ENCODE results near the gene CDC73. TPM values are rescaled to one million over a fixed set of nuclear protein-coding genes. Genes with fewer than 3 reads are reported as not detected.

The CDC73 gene
- total RNA-seq, 2 donors from 2014 or later: 61.2 to 62.8 TPM

DNA sequence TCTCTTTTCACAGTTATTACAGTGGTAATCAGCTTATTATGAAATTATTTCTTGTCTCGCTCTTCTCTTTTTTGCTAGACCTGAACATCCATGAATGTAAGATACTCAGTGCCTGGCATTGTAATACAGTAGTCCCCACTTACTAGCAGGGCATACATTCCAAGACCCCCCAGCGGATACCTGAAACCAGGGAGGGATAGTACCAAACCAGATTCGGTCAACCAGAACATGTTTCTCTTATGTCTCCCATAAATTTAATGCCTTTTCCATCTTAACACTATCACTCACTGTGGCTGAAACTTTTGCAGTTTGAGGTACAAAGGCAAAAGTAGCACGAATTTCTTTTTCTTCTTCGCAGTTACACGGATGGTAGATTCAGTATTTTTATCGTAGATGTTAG lies 89.2 kb downstream of the CDC73 start:
- TF ChIP-seq, protein P1, sequence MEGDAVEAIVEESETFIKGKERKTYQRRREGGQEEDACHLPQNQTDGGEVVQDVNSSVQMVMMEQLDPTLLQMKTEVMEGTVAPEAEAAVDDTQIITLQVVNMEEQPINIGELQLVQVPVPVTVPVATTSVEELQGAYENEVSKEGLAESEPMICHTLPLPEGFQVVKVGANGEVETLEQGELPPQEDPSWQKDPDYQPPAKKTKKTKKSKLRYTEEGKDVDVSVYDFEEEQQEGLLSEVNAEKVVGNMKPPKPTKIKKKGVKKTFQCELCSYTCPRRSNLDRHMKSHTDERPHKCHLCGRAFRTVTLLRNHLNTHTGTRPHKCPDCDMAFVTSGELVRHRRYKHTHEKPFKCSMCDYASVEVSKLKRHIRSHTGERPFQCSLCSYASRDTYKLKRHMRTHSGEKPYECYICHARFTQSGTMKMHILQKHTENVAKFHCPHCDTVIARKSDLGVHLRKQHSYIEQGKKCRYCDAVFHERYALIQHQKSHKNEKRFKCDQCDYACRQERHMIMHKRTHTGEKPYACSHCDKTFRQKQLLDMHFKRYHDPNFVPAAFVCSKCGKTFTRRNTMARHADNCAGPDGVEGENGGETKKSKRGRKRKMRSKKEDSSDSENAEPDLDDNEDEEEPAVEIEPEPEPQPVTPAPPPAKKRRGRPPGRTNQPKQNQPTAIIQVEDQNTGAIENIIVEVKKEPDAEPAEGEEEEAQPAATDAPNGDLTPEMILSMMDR (IDR thresholded peaks at IDR 0.05): no peak
- H3K27ac ChIP-seq: no peak overlapping the region
- no peaks in the 10 kb centered on the region for H3K27me3 ChIP-seq (replicated peaks; ENCODE audit: insufficient read depth)
- H3K4me3 ChIP-seq: no peak overlapping the region
- H3K4me1 ChIP-seq (ENCODE audit: control insufficient read depth in 1 of 2, low read depth in 2 of 2): no peaks in the 10 kb centered on the region
- no peaks in the 10 kb centered on the region for H3K9me3 ChIP-seq
- no peak for DNase-seq (ENCODE audit: low spot score)
- ATAC-seq (ENCODE audit: insufficient number of reproducible peaks, low FRiP score, low read depth): no peak
- peaks cover 7% of the 10 kb centered on the region for H3K36me3 ChIP-seq

DNA sequence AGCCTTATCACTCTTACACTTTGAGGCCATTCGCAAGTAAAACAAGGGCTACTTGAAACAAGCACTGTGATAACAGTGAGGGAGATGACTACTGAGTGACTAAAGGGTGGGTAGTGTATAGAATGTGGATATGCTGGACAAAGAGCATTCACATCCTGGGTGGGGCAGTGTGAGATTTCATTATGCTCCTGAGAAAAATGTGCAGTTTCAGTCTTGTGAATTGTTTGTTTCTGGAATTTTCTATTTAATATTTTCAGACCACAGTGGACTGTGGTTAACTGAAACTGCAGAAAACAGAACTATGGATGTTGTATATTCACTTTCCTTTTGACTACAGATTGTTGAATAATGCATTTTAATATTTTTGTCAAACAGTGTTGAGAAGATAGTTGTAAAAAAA lies 89.7 kb downstream of the CDC73 start:
- Histone ChIP-seq H3K27ac (no peak overlapping the region), H3K36me3 (peaks cover 7% of the 10 kb centered on the region)
- no peak for ATAC-seq (ENCODE audit: insufficient number of reproducible peaks, low FRiP score, low read depth)

DNA sequence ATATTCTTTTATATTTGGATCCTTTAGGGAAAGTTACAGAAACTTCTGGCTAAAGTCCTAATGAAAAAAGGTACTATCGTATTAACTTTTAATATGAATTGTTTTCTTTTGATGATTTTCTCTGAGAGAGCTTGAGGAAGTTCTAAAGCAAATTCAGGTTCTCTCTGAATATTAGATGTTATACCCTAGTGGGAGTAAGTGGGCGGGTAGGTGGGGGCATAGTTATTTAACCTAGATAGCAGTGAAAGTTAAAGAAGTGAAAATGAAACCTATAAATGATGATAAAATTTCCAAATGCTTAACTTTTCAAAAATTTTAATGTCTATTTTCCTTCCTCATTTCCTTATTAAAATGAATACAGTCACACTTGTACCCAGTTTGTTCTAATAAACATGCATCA lies 90.8 kb downstream of the CDC73 start:
- no peak overlapping the region for H3K4me3 ChIP-seq
- peaks cover 7% of the 10 kb centered on the region for H3K36me3 ChIP-seq
- H3K27ac ChIP-seq: no peak overlapping the region
- no peaks in the 10 kb centered on the region for H3K4me1 ChIP-seq (ENCODE audit: control insufficient read depth in 1 of 2, low read depth in 2 of 2)
- no peak for DNase-seq (ENCODE audit: low spot score)
- ATAC-seq (ENCODE audit: insufficient number of reproducible peaks, low FRiP score, low read depth): no peak
- H3K27me3 ChIP-seq (replicated peaks; ENCODE audit: insufficient read depth): no peaks in the 10 kb centered on the region
- H3K9me3 ChIP-seq: no peaks in the 10 kb centered on the region
- TF ChIP-seq, protein P1 (IDR thresholded peaks at IDR 0.05): no peak

More for the DNA sequence above, 89.7 kb downstream of the CDC73 start:
- no peaks in the 10 kb centered on the region for H3K4me1 ChIP-seq (ENCODE audit: control insufficient read depth in 1 of 2, low read depth in 2 of 2)
- no peaks in the 10 kb centered on the region for H3K27me3 ChIP-seq (replicated peaks; ENCODE audit: insufficient read depth)
- H3K9me3 ChIP-seq: no peaks in the 10 kb centered on the region
- H3K4me3 ChIP-seq: no peak overlapping the region
- TF ChIP-seq, protein P1 (IDR thresholded peaks at IDR 0.05): no peak
- no peak for DNase-seq (ENCODE audit: low spot score)

DNA sequence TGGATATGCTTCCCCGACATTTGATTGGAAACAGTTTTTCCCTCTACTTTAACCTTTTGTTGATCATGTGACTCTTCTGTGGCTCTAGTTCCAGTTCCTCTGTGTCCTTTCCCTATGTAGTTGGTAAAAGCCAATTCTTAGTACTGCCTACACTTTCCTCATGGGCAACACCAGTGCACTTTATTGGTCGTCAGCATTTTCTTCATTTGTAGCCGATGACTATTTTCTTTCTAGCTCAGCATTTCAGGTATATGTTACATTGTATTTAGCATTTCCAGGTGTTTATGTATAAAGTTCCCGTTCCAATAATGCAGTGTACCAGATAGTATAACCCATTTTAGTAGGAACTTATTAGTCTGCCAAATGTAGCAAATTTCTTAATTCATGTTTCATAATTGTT lies 92.2 kb downstream of the CDC73 start:
- no peak for ATAC-seq (ENCODE audit: insufficient number of reproducible peaks, low FRiP score, low read depth)
- H3K27me3 ChIP-seq (replicated peaks; ENCODE audit: insufficient read depth): no peaks in the 10 kb centered on the region
- TF ChIP-seq, protein P1 (IDR thresholded peaks at IDR 0.05): no peak
- no peaks in the 10 kb centered on the region for H3K4me1 ChIP-seq (ENCODE audit: control insufficient read depth in 1 of 2, low read depth in 2 of 2)
- H3K4me3 ChIP-seq: no peak overlapping the region
- no peaks in the 10 kb centered on the region for H3K9me3 ChIP-seq
- H3K27ac ChIP-seq: no peak overlapping the region
- H3K36me3 ChIP-seq: peaks cover 7% of the 10 kb centered on the region
- no peak for DNase-seq (ENCODE audit: low spot score)

DNA sequence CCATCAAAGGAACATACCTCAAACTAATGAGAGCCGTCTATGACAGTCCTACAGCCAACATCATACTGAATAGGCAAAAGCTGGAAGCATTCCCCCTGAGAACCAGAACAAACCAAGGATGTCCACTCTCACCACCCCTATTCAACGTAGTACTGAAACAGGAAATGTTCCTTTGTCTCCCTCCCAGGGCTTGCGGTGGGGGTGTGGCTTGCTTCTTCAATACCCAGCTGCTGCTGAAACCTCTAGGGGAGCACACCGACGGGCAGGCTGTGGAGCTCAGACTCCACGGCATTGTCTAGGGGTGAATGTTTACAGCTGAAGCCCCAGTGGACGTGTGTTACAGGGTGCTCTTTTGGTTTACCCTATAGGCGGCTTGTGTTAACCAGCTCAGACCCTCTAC lies 95.1 kb downstream of the CDC73 start:
- Histone ChIP-seq H3K9me3 (no peaks in the 10 kb centered on the region), H3K4me1 (ENCODE audit: control insufficient read depth in 1 of 2, low read depth in 2 of 2) (no peaks in the 10 kb centered on the region), H3K36me3 (peaks cover 7% of the 10 kb centered on the region), H3K27ac (no peak overlapping the region), H3K27me3 (replicated peaks; ENCODE audit: insufficient read depth) (no peaks in the 10 kb centered on the region), H3K4me3 (no peak overlapping the region)
- no peak for DNase-seq (ENCODE audit: low spot score)
- TF ChIP-seq, protein P1 (IDR thresholded peaks at IDR 0.05): no peak
- ATAC-seq (ENCODE audit: insufficient number of reproducible peaks, low FRiP score, low read depth): no peak
